ENCODE data around the gene SYNE1. TPM values are rescaled to one million over a fixed set of nuclear protein-coding genes. Genes with fewer than 3 reads are reported as not detected.

Gene SYNE1
- total and polyA plus RNA-seq, 2 of the 8 experiments (the other 6 are each of a cell fraction or from before 2014, with no cell fraction given), result 2.8 to 5.5 TPM

GRCh38 chr6:152314483-152314832 is 322.7 kb downstream of the SYNE1 start:
- H3K14ac ChIP-seq (ENCODE audit: insufficient read length), result no peak overlapping the region
- H4K5ac ChIP-seq (ENCODE audit: insufficient read length, low read depth, low read length), result no peak overlapping the region
- H2BK15ac ChIP-seq (ENCODE audit: low read length), result no peak overlapping the region
- no peak overlapping the region for H3K9ac ChIP-seq (replicated peaks in 1 of 4; ENCODE audit: extremely low read depth in 1 of 4, low read depth in 3 of 4, low read length in 3 of 4)
- H3K4me3 ChIP-seq (ENCODE audit: extremely low read depth in 1 of 4, insufficient read depth in 2 of 4, low read depth in 3 of 4, low read length in 4 of 4), result no peak overlapping the region
- H3K27ac ChIP-seq (ENCODE audit: low read depth, low read length), result no peak overlapping the region
- no peak overlapping the region for H2BK20ac ChIP-seq (ENCODE audit: low read length)
- no peaks in the 10 kb centered on the region for H3K79me1 ChIP-seq (ENCODE audit: low read depth, low read length)
- no peak for FAIRE-seq
- no peak overlapping the region for H4K91ac ChIP-seq (replicated peaks; ENCODE audit: insufficient read length, low read length)
- H3K9me3 ChIP-seq (ENCODE audit: insufficient read depth in 2 of 2, low read depth in 1 of 2, low read length in 1 of 2), result no peaks in the 10 kb centered on the region
- no peaks in the 10 kb centered on the region for H4K20me1 ChIP-seq (replicated peaks in 1 of 2; ENCODE audit: control insufficient read depth in 1 of 2, insufficient read depth in 2 of 2, low read length in 2 of 2)
- no peak overlapping the region for H3K18ac ChIP-seq (ENCODE audit: extremely low read depth, low read length)
- no peak overlapping the region for H2AFZ ChIP-seq (ENCODE audit: low read length)
- H2BK5ac ChIP-seq (ENCODE audit: low read depth, low read length), result no peak overlapping the region
- H3K4me2 ChIP-seq (ENCODE audit: insufficient read depth in 1 of 2, low read depth in 2 of 2, low read length in 2 of 2), result no peak overlapping the region
- no peaks in the 10 kb centered on the region for H3K4me1 ChIP-seq (replicated peaks in 1 of 4; ENCODE audit: control insufficient read depth in 3 of 4, insufficient read depth in 4 of 4, low read length in 3 of 4)
- TF ChIP-seq ASH2L (IDR thresholded peaks at IDR 0.05; ENCODE audit: low read length) (no peak), RNF2 (IDR thresholded peaks at IDR 0.05; ENCODE audit: borderline replicate concordance, low read depth, low read length, missing control alignments, poor library complexity, severe bottlenecking) (no peak), ZNF274 (IDR thresholded peaks at IDR 0.05; ENCODE audit: borderline replicate concordance, extremely low read depth, low read length) (no peak), TEAD4 (IDR thresholded peaks at IDR 0.05; ENCODE audit: low read depth, low read length) (no peak), CEBPB (IDR thresholded peaks at IDR 0.05; ENCODE audit: low read depth, low read length) (no peak), E2F6 (IDR thresholded peaks at IDR 0.05) (no peak)
- no peaks in the 10 kb centered on the region for H3K36me3 ChIP-seq (ENCODE audit: control insufficient read depth in 2 of 4, insufficient read depth in 4 of 4, low read length in 3 of 4)
- no peak overlapping the region for H3K56ac ChIP-seq (replicated peaks; ENCODE audit: insufficient read length, low read depth, low read length)
- no peaks in the 10 kb centered on the region for H3K79me2 ChIP-seq (ENCODE audit: control insufficient read depth in 1 of 2, insufficient read depth in 2 of 2, low read length in 2 of 2)
- H2BK12ac ChIP-seq (ENCODE audit: low read depth, low read length), result no peak overlapping the region
- H3K4ac ChIP-seq (replicated peaks; ENCODE audit: insufficient read length, low read depth, low read length), result no peak overlapping the region
- ChIA-PET CTCF (ENCODE audit: partially characterized antibody) (interaction anchor here (0.6 to 3.6 kb wide), 5 partner anchors 8 to 138 kb away, joined by 3 to 14 read pairs (median 6); no protein-coding TSS in a partner anchor), POLR2A (ENCODE audit: partially characterized antibody) (no interaction called here)
- 96% methylated on average over 4 of the region's 5 CpGs; no CpG with 5 or more reads in 1 of the 2 experiments for WGBS, 2 experiments (ENCODE audit: extremely low coverage in 1 of 2, insufficient coverage in 1 of 2, insufficient read length in 1 of 2, insufficient replicate concordance in 2 of 2, low coverage in 1 of 2, low lambda C conversion rate in 2 of 2, missing lambda C conversion rate in 1 of 2)
- H2AK5ac ChIP-seq (ENCODE audit: low read depth, low read length), result no peak overlapping the region
- no peak overlapping the region for H3K23ac ChIP-seq (ENCODE audit: insufficient read length)
- no peaks in the 10 kb centered on the region for H3K23me2 ChIP-seq (ENCODE audit: low read depth, low read length)
- no peaks in the 10 kb centered on the region for H3K27me3 ChIP-seq (replicated peaks in 1 of 4; ENCODE audit: control insufficient read depth in 3 of 4, extremely low read depth in 1 of 4, insufficient read depth in 3 of 4, low read length in 3 of 4)
- DNase-seq (ENCODE audit: low read depth in 1 of 2, low spot score in 2 of 2), result no peak
- H2BK120ac ChIP-seq (replicated peaks; ENCODE audit: low read depth, low read length), result no peak overlapping the region
- H4K8ac ChIP-seq (ENCODE audit: extremely low read depth, insufficient read depth, low read length), result no peak overlapping the region

All from H1 (cell line).